Upper lobe of left lung (tissue), 4 donors: ENCODE measurements around the gene ATP6V0E2.
"Not testable (repeated sequence)": the region's sequence is repeated elsewhere in the genome, so short reads cannot be mapped to it uniquely, and the experiment has no call there.

Experiments used
- POLR2A ChIP-seq, 4 donors: fragments of 450-650 bp; IDR thresholded peaks; one replicate each; pipeline ENCODE4 v1.5.1; 2016 to 2017; ENCODE audit warnings: antibody characterized with exemption in 4 of 4, mild to moderate bottlenecking in 2 of 4
- POLR2AphosphoS5 ChIP-seq, 2 donors: sonication (generic); formaldehyde crosslinking; IDR thresholded peaks; one replicate each; pipeline ENCODE4 v1.5.1; 2017; ENCODE audit warnings: antibody characterized with exemption in 2 of 2
- TF ChIP-seq, protein P1 (sequence below), 6 experiments: fragments of 450-650 bp in 4 of 6; fragments of 200-600 bp in 2 of 6; sonication (generic) in 2 of 6; IDR thresholded peaks; one replicate each; pipeline ENCODE4 v1.5.1; 2016 to 2019; ENCODE audit warnings: antibody characterized with exemption in 6 of 6

GRCh38 chr7:149910219-149910618, 36.5 kb downstream of the ATP6V0E2 start:
- TF ChIP-seq, protein P1, sequence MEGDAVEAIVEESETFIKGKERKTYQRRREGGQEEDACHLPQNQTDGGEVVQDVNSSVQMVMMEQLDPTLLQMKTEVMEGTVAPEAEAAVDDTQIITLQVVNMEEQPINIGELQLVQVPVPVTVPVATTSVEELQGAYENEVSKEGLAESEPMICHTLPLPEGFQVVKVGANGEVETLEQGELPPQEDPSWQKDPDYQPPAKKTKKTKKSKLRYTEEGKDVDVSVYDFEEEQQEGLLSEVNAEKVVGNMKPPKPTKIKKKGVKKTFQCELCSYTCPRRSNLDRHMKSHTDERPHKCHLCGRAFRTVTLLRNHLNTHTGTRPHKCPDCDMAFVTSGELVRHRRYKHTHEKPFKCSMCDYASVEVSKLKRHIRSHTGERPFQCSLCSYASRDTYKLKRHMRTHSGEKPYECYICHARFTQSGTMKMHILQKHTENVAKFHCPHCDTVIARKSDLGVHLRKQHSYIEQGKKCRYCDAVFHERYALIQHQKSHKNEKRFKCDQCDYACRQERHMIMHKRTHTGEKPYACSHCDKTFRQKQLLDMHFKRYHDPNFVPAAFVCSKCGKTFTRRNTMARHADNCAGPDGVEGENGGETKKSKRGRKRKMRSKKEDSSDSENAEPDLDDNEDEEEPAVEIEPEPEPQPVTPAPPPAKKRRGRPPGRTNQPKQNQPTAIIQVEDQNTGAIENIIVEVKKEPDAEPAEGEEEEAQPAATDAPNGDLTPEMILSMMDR (IDR thresholded peaks at IDR 0.05) = not testable (repeated sequence)
- TF ChIP-seq POLR2A, POLR2AphosphoS5 (IDR thresholded peaks at IDR 0.05): not testable (repeated sequence)
